Neural cell (in vitro differentiated cells): ENCODE measurements around the gene ROBO1. TPM values are rescaled to one million over a fixed set of nuclear protein-coding genes. Genes with fewer than 3 reads are reported as not detected.

Source experiments
- H2AFZ ChIP-seq: fragments of 200-600, 300-800 bp; sonication (generic), shearing (Covaris generic); 2 replicates; pipeline ENCODE4 v1.6.0; 2014; ENCODE audit warnings: low read depth, mild to moderate bottlenecking, antibody characterized with exemption, low read length, moderate library complexity
- H3F3A ChIP-seq: fragments of 200-600 bp; shearing (Covaris generic); 2 replicates; pipeline ENCODE4 v1.6.1; 2016; ENCODE audit warnings: mild to moderate bottlenecking, moderate library complexity, mixed read lengths, antibody characterized with exemption, low read length; ENCODE audit not compliant: insufficient read depth, poor library complexity, severe bottlenecking
- H3K27ac ChIP-seq: fragments of 200-600, 300-800 bp; sonication (generic), shearing (Covaris generic); 2 replicates; pipeline ENCODE4 v1.5.1; 2014; ENCODE audit warnings: mild to moderate bottlenecking, low read length, moderate library complexity
- H3K27me3 ChIP-seq: fragments of 300-800, 200-600 bp; sonication (generic), shearing (Covaris generic); 2 replicates; pipeline ENCODE4 v1.6.0; 2014; ENCODE audit warnings: mild to moderate bottlenecking, low read depth, low read length, moderate library complexity; ENCODE audit not compliant: insufficient read depth
- H3K36me3 ChIP-seq: fragments of 300-800, 200-600 bp; sonication (generic), shearing (Covaris generic); 2 replicates; pipeline ENCODE4 v1.5.1; 2014; ENCODE audit warnings: mild to moderate bottlenecking, antibody characterized with exemption, low read length, moderate library complexity; ENCODE audit not compliant: insufficient read depth
- H3K4me2 ChIP-seq: fragments of 300-800, 200-600 bp; sonication (generic), shearing (Covaris generic); 2 replicates; pipeline ENCODE4 v1.6.0; 2014; ENCODE audit warnings: mild to moderate bottlenecking, low read length
- H3K4me3 ChIP-seq: fragments of 300-800, 200-600 bp; sonication (generic), shearing (Covaris generic); 2 replicates; pipeline ENCODE4 v1.5.1; 2014; ENCODE audit warnings: mild to moderate bottlenecking, low read length, moderate library complexity
- H3K79me2 ChIP-seq: fragments of 200-600 bp; shearing (Covaris generic); replicated peaks from 2 replicates; pipeline ENCODE4 v1.6.0; 2014; ENCODE audit warnings: mild to moderate bottlenecking, low read length, moderate library complexity; ENCODE audit not compliant: insufficient read depth
- H3K9ac ChIP-seq: fragments of 300-800, 200-600 bp; sonication (generic), shearing (Covaris generic); 2 replicates; pipeline ENCODE4 v1.6.1; 2016; ENCODE audit warnings: mild to moderate bottlenecking, low read length, mixed read lengths
- H3K9me2 ChIP-seq: fragments of 200-600 bp; shearing (Covaris generic); 2 replicates; pipeline ENCODE4 v1.6.1; 2016; ENCODE audit warnings: mild to moderate bottlenecking, low read length, mixed read lengths; ENCODE audit not compliant: insufficient read depth
- H3K9me3 ChIP-seq: fragments of 200-600, 300-800 bp; sonication (generic), shearing (Covaris generic); 2 replicates; pipeline ENCODE4 v1.6.1; 2016; ENCODE audit warnings: mild to moderate bottlenecking, mixed run types, low read length, moderate library complexity, mixed read lengths
- H4K20me1 ChIP-seq: fragments of 200-600 bp; shearing (Covaris generic); 2 replicates; pipeline ENCODE4 v1.6.1; 2016; ENCODE audit warnings: mild to moderate bottlenecking, mixed run types; ENCODE audit not compliant: insufficient read depth
- CTCF ChIP-seq: fragments of 450-650 bp; IDR thresholded peaks from 2 replicates; pipeline ENCODE4 v1.5.1; 2014; ENCODE audit warnings: antibody characterized with exemption, mild to moderate bottlenecking, moderate library complexity; ENCODE audit not compliant: poor library complexity, severe bottlenecking
- EP300 ChIP-seq: fragments of 450-650 bp; conservative IDR thresholded peaks from 2 replicates; pipeline ENCODE4 v1.6.1; 2014; ENCODE audit warnings: antibody characterized with exemption, mild to moderate bottlenecking, moderate library complexity; ENCODE audit not compliant: poor library complexity, severe bottlenecking
- EZH2 ChIP-seq: fragments of 200-600, 300-800 bp; shearing (Covaris generic), sonication (generic); IDR thresholded peaks from 2 replicates; pipeline ENCODE4 v1.6.1; 2014; ENCODE audit warnings: antibody characterized with exemption, low read length, borderline replicate concordance, mild to moderate bottlenecking; ENCODE audit not compliant: insufficient read depth, poor library complexity, severe bottlenecking
- MXI1 ChIP-seq: fragments of 450-650 bp; conservative IDR thresholded peaks from 2 replicates; pipeline ENCODE4 v1.6.1; 2014; ENCODE audit warnings: antibody characterized with exemption, mild to moderate bottlenecking; ENCODE audit not compliant: poor library complexity, severe bottlenecking
- POLR2AphosphoS5 ChIP-seq: IDR thresholded peaks from 2 replicates; pipeline ENCODE4 v1.6.1; 2012
- RAD21 ChIP-seq: fragments of 450-650 bp; conservative IDR thresholded peaks from 2 replicates; pipeline ENCODE4 v1.6.1; 2014; ENCODE audit warnings: antibody characterized with exemption, mild to moderate bottlenecking, moderate library complexity
- REST ChIP-seq: IDR thresholded peaks from 2 replicates; pipeline ENCODE4 v1.6.1; 2012; ENCODE audit warnings: borderline replicate concordance
- SMC3 ChIP-seq: fragments of 450-650 bp; conservative IDR thresholded peaks from 2 replicates; pipeline ENCODE4 v1.6.1; 2014; ENCODE audit warnings: antibody characterized with exemption, mild to moderate bottlenecking, moderate library complexity; ENCODE audit not compliant: poor library complexity
- TAF1 ChIP-seq: IDR thresholded peaks from 2 replicates; pipeline ENCODE4 v1.6.1; 2012; ENCODE audit warnings: low read depth
- polyA plus RNA-seq: library from polyadenylated mRNA; depleted of rRNA; stranded (reverse); fragments of >200 nt; gene quantifications from 2 replicates; pipeline ENCODE4 v1.2.3, GENCODE V29; 2014

Gene ROBO1
- polyA plus RNA-seq, 1 donor from 2014 or later = 183 TPM

DNA sequence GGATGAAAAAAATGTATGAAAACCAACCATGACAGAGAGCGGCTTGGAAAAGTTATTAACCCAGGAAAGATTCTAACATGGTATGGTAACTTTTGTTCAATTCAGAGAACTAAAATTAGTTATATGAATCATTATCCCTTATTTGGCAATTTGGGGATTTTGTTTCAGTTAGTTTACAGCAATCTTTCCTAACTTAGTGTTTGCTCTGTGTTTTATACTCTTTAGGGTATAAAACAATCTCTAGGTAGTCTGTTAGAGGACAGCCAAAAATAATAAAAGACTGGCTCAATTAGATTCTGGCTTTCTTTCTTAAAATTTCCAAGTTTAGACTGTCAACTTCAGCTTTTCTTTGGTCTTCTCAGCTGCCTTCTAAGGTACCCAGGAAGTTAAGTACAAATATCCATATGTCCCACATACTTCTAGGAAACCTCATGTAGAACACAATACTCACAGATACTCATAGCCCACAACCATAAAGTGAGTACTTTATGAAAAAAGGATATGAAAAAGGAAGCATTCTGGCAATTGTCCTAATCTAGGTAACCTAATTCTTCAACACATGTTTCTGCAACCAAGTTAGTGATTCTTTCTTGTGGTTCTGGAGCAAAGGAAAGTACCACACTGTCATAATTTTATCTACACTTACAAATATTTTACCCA, 849.3 kb downstream of the ROBO1 start:
- Histone ChIP-seq H3K36me3 (no peaks in the 10 kb centered on the region), H3K4me2 (no peak overlapping the region), H3K9ac (no peak overlapping the region), H3K4me3 (no peak overlapping the region), H3K79me2 (peaks cover 27% of the 10 kb centered on the region), H4K20me1 (no peaks in the 10 kb centered on the region), H3K9me3 (no peaks in the 10 kb centered on the region), H3K27me3 (no peaks in the 10 kb centered on the region), H2AFZ (no peak overlapping the region), H3F3A (no peaks in the 10 kb centered on the region), H3K9me2 (no peaks in the 10 kb centered on the region), H3K27ac (no peak overlapping the region)
- TF ChIP-seq CTCF (no peak), SMC3 (no peak), EP300 (no peak), RAD21 (no peak), EZH2 (no peak), POLR2AphosphoS5 (no peak), REST (no peak), TAF1 (no peak), MXI1 (no peak)

DNA sequence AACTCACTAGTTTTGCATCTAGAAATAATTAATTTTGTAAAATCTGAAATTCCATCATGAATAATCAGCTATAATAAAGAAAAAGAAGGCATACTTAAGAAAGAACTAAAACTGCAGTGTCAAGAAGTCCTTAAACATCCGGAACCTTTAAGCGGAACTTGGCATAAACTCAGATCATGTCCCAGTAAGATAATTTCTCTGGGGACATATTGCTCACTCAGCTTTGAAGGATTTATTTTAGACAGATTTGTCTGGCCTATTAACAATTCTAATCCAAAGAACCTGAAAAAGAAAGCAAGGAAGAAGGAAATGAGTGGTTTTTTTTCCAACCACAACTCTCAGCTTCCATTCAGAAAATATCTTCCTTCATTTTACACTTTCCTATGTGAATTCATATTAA, 850.3 kb downstream of the ROBO1 start:
- Histone ChIP-seq H4K20me1 (no peaks in the 10 kb centered on the region), H3K27ac (no peak overlapping the region), H3K27me3 (no peaks in the 10 kb centered on the region), H3F3A (no peaks in the 10 kb centered on the region), H3K9me3 (no peaks in the 10 kb centered on the region), H3K9ac (no peak overlapping the region), H3K4me3 (no peak overlapping the region), H3K79me2 (peaks cover 33% of the 10 kb centered on the region), H2AFZ (no peak overlapping the region), H3K9me2 (no peaks in the 10 kb centered on the region), H3K36me3 (no peaks in the 10 kb centered on the region), H3K4me2 (no peak overlapping the region)
- TF ChIP-seq RAD21 (no peak), POLR2AphosphoS5 (no peak), SMC3 (no peak), EP300 (no peak), EZH2 (no peak), MXI1 (no peak), CTCF (no peak), TAF1 (no peak)
